ENCODE measurements around the gene AFMID. TPM values are rescaled to one million over a fixed set of nuclear protein-coding genes. Genes with fewer than 3 reads are reported as not detected.
A peak's percentile ranks its signal among the peaks of the same experiment; 100 is the strongest.

Gene AFMID
- total and polyA plus RNA-seq, 9 of the 15 experiments (the other 6 are each of a cell fraction or from before 2014, with no cell fraction given): 62.1 to 188 (median 74.4) TPM

GRCh38 chr17:78140169-78141051, 46.8 kb upstream of the AFMID start:
- Histone ChIP-seq H3K4me2 (ENCODE audit: insufficient read depth, low read length) (peak overlapping the region; percentile 80), H3K27me3 (ENCODE audit: control insufficient read depth in 2 of 2, insufficient read depth in 2 of 2, low read length in 2 of 2) (no peaks in the 10 kb centered on the region), H3K79me2 (ENCODE audit: control insufficient read depth, insufficient read depth, low read length) (peaks cover 12% of the 10 kb centered on the region; the same call in 2 of the 3 replicates), H3K9me3 (replicated peaks; ENCODE audit: control insufficient read depth, insufficient read depth, low read depth, low read length) (no peaks in the 10 kb centered on the region), H3K4me1 (replicated peaks in 1 of 2; ENCODE audit: control insufficient read depth in 2 of 2, insufficient read depth in 2 of 2, low read length in 2 of 2) (peaks cover 75 to 99% of the 10 kb centered on the region in 2 experiments), H3K9ac (ENCODE audit: insufficient read depth in 1 of 2, low read depth in 2 of 2, low read length in 2 of 2) (peak overlapping the region; percentile 56 to 93; a peak in 3 of 4 replicates), H3K9me1 (ENCODE audit: control insufficient read depth, insufficient read depth, low read length) (no peaks in the 10 kb centered on the region), H3K27ac (ENCODE audit: extremely low read depth, low read depth, low read length) (peak overlapping the region; percentile 79), H2AFZ (ENCODE audit: low read depth, low read length) (peak overlapping the region; percentile 76), H3K36me3 (ENCODE audit: control insufficient read depth, insufficient read depth, low read length) (no peaks in the 10 kb centered on the region), H4K20me1 (replicated peaks; ENCODE audit: control insufficient read depth, insufficient read depth, low read length) (no peaks in the 10 kb centered on the region), H3K4me3 (peak overlapping the region; percentile 44)
- ChIA-PET POLR2A (interaction anchor here (0.6 to 3.3 kb wide), 12 partner anchors 10 to 105 kb away, joined by 3 to 23 read pairs (median 4); partner anchors contain the start of genes AFMID, TK1, TMC6 and TMC8), CTCF (ENCODE audit: low intra/inter-chr PET ratio) (no interaction called here)
- in situ Hi-C loops (cut with MboI) (no loop called here), intact Hi-C loops (cut with micrococcal nuclease) (loop anchor here (1.0 to 5.0 kb wide), 2 partner anchors 12 to 37 kb away; partner anchors contain the start of gene TMC6)
- FAIRE-seq: peak; percentile 96
- ATAC-seq: peak; percentile 85
- peak; percentile 96 to 99 (median 98) for DNase-seq (ENCODE audit: extremely low read depth in 1 of 4, low spot score in 3 of 4)
- BruUV-seq (replicated peaks): no TSS peak
- 7% methylated on average over 45 of the region's 58 CpGs for WGBS (ENCODE audit: insufficient coverage, low coverage, missing lambda C conversion rate)
- TF ChIP-seq ZNF408 (CRISPR knock-in tag; IDR thresholded peaks at IDR 0.05; ENCODE audit: low read depth) (no peak), ARID3B (CRISPR knock-in tag; IDR thresholded peaks at IDR 0.05; ENCODE audit: borderline replicate concordance) (no peak), CEBPB (tag; IDR thresholded peaks at IDR 0.05) (peak; percentile 34; the same call in 1 of the 2 replicates), TOE1 (IDR thresholded peaks at IDR 0.05; ENCODE audit: borderline replicate concordance) (no peak), TOE1 (CRISPR knock-in tag; IDR thresholded peaks at IDR 0.05; ENCODE audit: borderline replicate concordance, low read depth) (no peak), RCOR1 (IDR thresholded peaks at IDR 0.05; ENCODE audit: borderline replicate concordance in 1 of 2, low read depth in 2 of 2, low read length in 2 of 2) (no peak), ZNF121 (CRISPR knock-in tag; conservative IDR thresholded peaks at IDR 0.05) (no peak), KLF1 (tag; IDR thresholded peaks at IDR 0.05) (0 out of 2 replicates have a peak, but pooled peaks have one; percentile 37), CSDE1 (IDR thresholded peaks at IDR 0.05) (no peak), ZFX (CRISPR knock-in tag; IDR thresholded peaks at IDR 0.05) (peak; percentile 82), BHLHE40 (IDR thresholded peaks at IDR 0.05; ENCODE audit: low read length) (peak; percentile 77), HNRNPLL (IDR thresholded peaks at IDR 0.05; ENCODE audit: low read depth, low read length, poor library complexity, severe bottlenecking) (peak; percentile 24), OTX1 (CRISPR knock-in tag; IDR thresholded peaks at IDR 0.05) (peak; percentile 25; the same call in 1 of the 2 replicates), HIVEP1 (CRISPR knock-in tag; IDR thresholded peaks at IDR 0.05) (0 out of 2 replicates have a peak, but pooled peaks have one; percentile 63), YY1 (IDR thresholded peaks at IDR 0.05; ENCODE audit: borderline replicate concordance in 1 of 3, control insufficient read depth in 1 of 3, extremely low read depth in 1 of 3, insufficient read depth in 3 of 3, insufficient read length in 1 of 3, insufficient replicate concordance in 2 of 3, low read depth in 1 of 3, low read length in 2 of 3) (peak in 1 of 3 experiments; percentile 14), MAZ (CRISPR knock-in tag; conservative IDR thresholded peaks at IDR 0.05 in 1 of 2, IDR thresholded peaks at IDR 0.05 in 1 of 2) (peak; percentile 52 to 67), ZNF274 (IDR thresholded peaks at IDR 0.05; ENCODE audit: borderline replicate concordance, low read depth, low read length) (no peak), ARID1B (IDR thresholded peaks at IDR 0.05) (peak; percentile 44; the same call in 1 of the 2 replicates), KLF13 (tag; IDR thresholded peaks at IDR 0.05; ENCODE audit: borderline replicate concordance, low read depth) (0 out of 2 replicates have a peak, but pooled peaks have one; percentile 28)
